ENCODE results near the gene COL13A1. TPM values are rescaled to one million over a fixed set of nuclear protein-coding genes. Genes with fewer than 3 reads are reported as not detected.

COL13A1 gene
- total RNA-seq, 1 experiment from 2014 or later, result 3.6 TPM

GRCh38 chr10:69826094-69826493 is 24.4 kb downstream of the COL13A1 start:
- Histone ChIP-seq H3K27me3 (ENCODE audit: insufficient read depth, low read length) (no peaks in the 10 kb centered on the region), H4K5ac (ENCODE audit: insufficient read length, low read depth, low read length) (no peak overlapping the region), H3K9ac (ENCODE audit: extremely low read depth, insufficient read length, low read length) (no peak overlapping the region), H2BK12ac (ENCODE audit: insufficient read length, low read depth, low read length) (no peak overlapping the region), H3K4me2 (ENCODE audit: insufficient read depth, insufficient read length, low read length) (no peak overlapping the region), H3K23ac (ENCODE audit: insufficient read length, low read depth, low read length) (no peak overlapping the region), H2BK20ac (ENCODE audit: low read depth, low read length, poor library complexity, severe bottlenecking) (no peak overlapping the region), H2BK15ac (ENCODE audit: low read depth, low read length) (no peak overlapping the region), H2AK5ac (ENCODE audit: insufficient read length, low read length) (no peak overlapping the region), H3K56ac (ENCODE audit: insufficient read length, low read depth, low read length) (no peak overlapping the region), H2AFZ (ENCODE audit: low read length) (no peak overlapping the region), H3K9me3 (ENCODE audit: control insufficient read depth, low read depth, low read length) (no peaks in the 10 kb centered on the region), H4K8ac (replicated peaks; ENCODE audit: insufficient read length, low read depth, low read length) (no peak overlapping the region), H2BK120ac (ENCODE audit: low read depth, low read length, poor library complexity, severe bottlenecking) (no peak overlapping the region), H3K4me1 (ENCODE audit: insufficient read depth, low read length) (peaks cover 4% of the 10 kb centered on the region; the same call in 1 of the 2 replicates), H3K23me2 (ENCODE audit: insufficient read length, low read depth, low read length, poor library complexity, severe bottlenecking) (no peaks in the 10 kb centered on the region), H3K27ac (ENCODE audit: insufficient read length, low read depth, low read length) (no peak overlapping the region), H3K4ac (ENCODE audit: low read depth, low read length) (no peak overlapping the region), H3K14ac (ENCODE audit: insufficient read depth, low read length) (no peak overlapping the region), H3K18ac (ENCODE audit: insufficient read length, low read depth, low read length) (no peak overlapping the region), H2BK5ac (ENCODE audit: insufficient read length, low read length) (no peak overlapping the region), H4K91ac (ENCODE audit: insufficient read length, low read depth, low read length) (no peak overlapping the region), H3K79me1 (ENCODE audit: insufficient read depth, low read depth, low read length, poor library complexity, severe bottlenecking) (no peaks in the 10 kb centered on the region), H3T11ph (ENCODE audit: low read length) (no peak overlapping the region), H4K20me1 (ENCODE audit: control insufficient read depth, insufficient read depth, insufficient read length) (peaks cover 2% of the 10 kb centered on the region), H3K79me2 (ENCODE audit: insufficient read depth, low read length) (no peaks in the 10 kb centered on the region)
- Mint-ChIP-seq H3K4me1 (peaks cover 25 to 31% of the 10 kb centered on the region in 2 experiments), H3K27me3 (ENCODE audit: low read depth) (peaks cover 5% of the 10 kb centered on the region; the same call in 1 of the 2 replicates), H3K4me3 (no peak overlapping the region), H3K36me3 (ENCODE audit: insufficient read depth in 1 of 3, low read depth in 3 of 3) (no peaks in the 10 kb centered on the region), H3K27ac (no peak overlapping the region), H3K9me3 (no peaks in the 10 kb centered on the region)
- TF ChIP-seq, protein P1, sequence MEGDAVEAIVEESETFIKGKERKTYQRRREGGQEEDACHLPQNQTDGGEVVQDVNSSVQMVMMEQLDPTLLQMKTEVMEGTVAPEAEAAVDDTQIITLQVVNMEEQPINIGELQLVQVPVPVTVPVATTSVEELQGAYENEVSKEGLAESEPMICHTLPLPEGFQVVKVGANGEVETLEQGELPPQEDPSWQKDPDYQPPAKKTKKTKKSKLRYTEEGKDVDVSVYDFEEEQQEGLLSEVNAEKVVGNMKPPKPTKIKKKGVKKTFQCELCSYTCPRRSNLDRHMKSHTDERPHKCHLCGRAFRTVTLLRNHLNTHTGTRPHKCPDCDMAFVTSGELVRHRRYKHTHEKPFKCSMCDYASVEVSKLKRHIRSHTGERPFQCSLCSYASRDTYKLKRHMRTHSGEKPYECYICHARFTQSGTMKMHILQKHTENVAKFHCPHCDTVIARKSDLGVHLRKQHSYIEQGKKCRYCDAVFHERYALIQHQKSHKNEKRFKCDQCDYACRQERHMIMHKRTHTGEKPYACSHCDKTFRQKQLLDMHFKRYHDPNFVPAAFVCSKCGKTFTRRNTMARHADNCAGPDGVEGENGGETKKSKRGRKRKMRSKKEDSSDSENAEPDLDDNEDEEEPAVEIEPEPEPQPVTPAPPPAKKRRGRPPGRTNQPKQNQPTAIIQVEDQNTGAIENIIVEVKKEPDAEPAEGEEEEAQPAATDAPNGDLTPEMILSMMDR (conservative IDR thresholded peaks at IDR 0.05), result no peak
- no peak for DNase-seq
- WGBS (ENCODE audit: extremely low coverage, insufficient read length, low lambda C conversion rate), result no CpG with 5 or more reads among the region's 9 CpGs

Measured in H9 (cell line).